Lower leg skin (tissue), 3 donors: ENCODE measurements around the gene FIBIN.

Experiments
- POLR2A ChIP-seq, 2 donors: fragments of 450-650 bp; IDR thresholded peaks; one replicate each; pipeline ENCODE4 v1.6.1; 2016 to 2017; ENCODE audit warnings: antibody characterized with exemption in 2 of 2, mild to moderate bottlenecking in 1 of 2, moderate library complexity in 1 of 2
- TF ChIP-seq, protein P1 (sequence below), 3 donors: fragments of 450-650 bp; IDR thresholded peaks; one replicate each; pipeline ENCODE4 v1.5.1; 2016; ENCODE audit warnings: antibody characterized with exemption in 3 of 3, mild to moderate bottlenecking in 3 of 3, moderate library complexity in 2 of 3

DNA sequence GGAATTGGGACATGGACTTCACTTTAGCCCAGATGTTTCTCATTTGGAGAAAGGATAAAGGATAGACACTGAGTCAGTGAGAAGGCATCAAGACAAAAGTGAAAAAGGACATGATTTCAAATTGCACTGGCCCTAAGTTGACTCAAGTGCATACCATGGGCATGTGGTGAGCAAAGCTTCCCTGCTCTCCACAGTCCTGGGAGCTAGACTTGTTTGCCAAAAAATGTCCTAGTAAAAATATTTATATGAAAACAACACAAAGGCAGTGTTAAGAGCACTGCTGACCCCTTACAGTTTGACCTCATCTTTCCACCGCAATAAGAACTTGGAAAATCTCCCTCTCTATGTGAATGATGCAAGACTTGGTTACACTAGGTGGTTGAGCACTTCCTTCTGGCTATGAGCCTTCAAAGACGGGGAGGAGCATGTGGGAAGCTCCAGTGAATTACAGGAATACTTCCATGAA is 46.5 kb upstream of the FIBIN start:
- TF ChIP-seq, protein P1, sequence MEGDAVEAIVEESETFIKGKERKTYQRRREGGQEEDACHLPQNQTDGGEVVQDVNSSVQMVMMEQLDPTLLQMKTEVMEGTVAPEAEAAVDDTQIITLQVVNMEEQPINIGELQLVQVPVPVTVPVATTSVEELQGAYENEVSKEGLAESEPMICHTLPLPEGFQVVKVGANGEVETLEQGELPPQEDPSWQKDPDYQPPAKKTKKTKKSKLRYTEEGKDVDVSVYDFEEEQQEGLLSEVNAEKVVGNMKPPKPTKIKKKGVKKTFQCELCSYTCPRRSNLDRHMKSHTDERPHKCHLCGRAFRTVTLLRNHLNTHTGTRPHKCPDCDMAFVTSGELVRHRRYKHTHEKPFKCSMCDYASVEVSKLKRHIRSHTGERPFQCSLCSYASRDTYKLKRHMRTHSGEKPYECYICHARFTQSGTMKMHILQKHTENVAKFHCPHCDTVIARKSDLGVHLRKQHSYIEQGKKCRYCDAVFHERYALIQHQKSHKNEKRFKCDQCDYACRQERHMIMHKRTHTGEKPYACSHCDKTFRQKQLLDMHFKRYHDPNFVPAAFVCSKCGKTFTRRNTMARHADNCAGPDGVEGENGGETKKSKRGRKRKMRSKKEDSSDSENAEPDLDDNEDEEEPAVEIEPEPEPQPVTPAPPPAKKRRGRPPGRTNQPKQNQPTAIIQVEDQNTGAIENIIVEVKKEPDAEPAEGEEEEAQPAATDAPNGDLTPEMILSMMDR (IDR thresholded peaks at IDR 0.05), result no peak
- TF ChIP-seq POLR2A (IDR thresholded peaks at IDR 0.05), result no peak
